Stimulated activated CD4-positive, alpha-beta T cell treated with anti-CD3 and anti-CD28 coated beads, Interleukin-12 subunit alpha, Interleukin-12 subunit beta, amount 100 ng/mL, for 48 hours (primary cell): ENCODE measurements around the gene SPACA6.
"Not testable (repeated sequence)": the region's sequence is repeated elsewhere in the genome, so short reads cannot be mapped to it uniquely, and the experiment has no call there.

Source experiments
- DNase-seq, 3 donors: peaks; one replicate each; pipeline ENCODE4 v3.0.0-alpha.2; 2020; ENCODE audit warnings: low read depth in 2 of 3, low spot score in 1 of 3

Gene SPACA6

DNA sequence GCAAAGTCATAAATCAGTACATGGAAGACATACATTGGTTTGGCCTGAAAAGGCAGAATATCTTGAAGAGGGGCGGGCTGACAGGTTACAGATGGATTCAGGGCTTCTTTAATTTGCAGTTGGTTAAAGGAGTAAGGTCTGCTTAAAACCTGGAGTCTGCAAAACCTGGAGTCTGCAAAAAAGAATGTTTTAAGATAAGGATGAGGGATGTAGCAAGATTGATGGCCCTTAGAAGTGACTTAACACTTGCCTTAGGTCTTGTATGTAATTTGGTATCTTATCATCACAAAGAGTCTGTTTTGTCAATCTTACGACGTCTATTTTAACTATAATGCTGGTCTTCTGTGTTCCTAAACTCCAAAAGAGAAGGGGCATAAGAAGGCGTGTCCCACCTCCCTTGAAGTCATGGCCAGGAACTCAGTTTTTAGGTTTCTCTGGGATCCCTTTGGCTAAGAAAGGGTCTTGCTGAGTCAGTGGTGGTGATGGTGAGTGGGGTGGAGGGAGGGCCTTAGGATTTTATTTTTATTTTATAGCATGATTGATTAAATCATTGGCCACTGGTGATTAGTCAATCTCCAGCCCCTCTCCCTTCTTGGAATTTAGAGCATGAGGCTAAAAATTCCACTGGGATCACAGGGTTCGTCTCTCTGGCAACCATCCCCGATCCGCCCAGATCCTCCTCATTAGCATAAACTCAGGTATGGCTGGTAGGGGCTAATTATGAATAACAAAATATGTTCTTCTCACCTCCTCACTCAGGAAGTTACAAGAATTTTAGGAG, 40.8 kb downstream of the SPACA6 start:
- DNase-seq, result no peak

DNA sequence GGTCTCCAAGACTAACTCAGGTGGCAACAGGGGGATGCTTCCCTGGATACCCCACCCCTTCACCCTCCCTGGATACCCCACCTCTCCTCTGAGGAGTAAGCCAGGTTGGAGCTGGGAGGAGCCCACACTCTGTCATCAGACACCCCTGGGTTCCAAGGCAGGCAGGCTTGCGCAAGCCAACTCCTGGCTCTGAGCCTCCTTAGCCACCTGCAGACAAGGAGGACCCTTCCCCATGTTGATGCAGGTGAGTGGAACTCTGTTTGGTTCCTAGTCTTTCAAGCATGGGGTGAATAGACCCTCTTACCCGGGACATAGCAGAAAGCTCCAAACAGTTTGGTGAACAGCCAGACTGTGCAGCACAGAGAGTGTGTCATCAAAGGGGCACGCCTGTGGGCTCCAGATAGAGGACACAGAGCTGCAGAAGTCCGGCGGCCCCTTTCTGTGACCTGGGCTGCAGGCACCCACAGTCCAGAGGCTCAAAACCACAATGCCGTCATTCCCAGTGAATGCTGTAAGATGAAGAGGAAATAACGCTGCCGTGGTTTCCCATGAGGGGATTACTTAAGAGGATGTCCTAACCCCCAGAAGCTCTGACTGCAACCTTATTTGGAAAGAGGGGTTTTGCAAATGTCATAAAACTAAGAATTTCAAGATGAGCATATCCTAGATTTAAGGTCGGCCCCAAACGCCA, 42.8 kb downstream of the SPACA6 start:
- DNase-seq, result no peak

DNA sequence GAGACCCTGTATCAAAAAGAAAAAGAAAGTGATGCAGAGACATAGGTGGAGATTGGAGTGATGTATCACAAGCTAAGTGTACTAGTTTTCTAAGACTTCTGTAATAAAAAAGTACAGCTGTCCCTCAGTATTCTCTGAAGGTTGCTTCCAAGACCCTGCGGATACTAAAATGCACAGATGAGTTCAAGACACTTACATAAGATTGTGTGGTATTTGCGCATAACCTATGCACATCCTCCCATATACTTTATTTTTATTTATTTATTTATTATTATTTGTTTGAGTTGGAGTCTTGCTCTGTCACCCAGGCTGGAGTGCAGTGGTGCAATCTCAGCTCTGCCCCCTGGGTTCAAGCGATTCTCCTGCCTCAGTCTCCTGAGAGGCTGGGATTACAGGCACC, 44.3 kb downstream of the SPACA6 start:
- DNase-seq, result no peak

DNA sequence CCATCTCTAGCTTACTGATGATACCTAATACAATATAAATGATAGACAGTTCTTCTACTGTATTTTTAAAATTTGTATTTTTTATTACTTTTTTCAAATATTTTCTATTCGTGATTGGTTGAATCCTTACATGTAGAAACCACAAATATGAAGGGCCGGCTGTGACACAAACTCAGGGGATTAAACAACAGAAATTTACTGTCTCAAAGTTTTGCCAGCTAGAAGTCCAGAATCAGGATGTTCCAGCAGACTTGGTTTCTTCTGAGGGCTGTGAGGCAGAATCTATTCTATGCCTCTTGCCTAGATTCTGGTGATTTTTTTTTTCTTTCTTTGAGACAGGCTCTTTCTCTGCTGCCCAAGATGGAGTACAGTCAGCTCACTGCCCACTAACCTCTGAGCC, 44.8 kb downstream of the SPACA6 start:
- DNase-seq, result no peak

DNA sequence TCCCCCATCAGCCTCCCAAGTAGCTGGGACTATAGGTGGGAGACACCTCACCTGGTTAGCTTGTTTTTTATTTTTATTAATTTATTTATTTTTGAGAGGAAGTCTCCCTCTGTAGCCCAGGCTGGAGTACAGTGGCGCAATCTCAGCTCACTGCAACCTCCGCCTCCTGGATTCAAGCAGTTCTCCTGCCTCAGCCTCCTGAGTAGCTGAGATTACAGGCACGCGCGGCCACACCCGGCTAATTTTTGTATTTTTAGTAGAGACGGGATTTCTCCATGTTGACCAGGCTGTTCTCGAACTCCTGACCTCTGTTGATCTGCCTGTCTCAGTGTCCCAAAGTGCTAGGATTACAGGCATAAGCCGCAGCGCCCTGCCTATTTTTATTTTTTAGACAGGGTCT, 45.4 kb downstream of the SPACA6 start:
- not testable (repeated sequence) for DNase-seq

DNA sequence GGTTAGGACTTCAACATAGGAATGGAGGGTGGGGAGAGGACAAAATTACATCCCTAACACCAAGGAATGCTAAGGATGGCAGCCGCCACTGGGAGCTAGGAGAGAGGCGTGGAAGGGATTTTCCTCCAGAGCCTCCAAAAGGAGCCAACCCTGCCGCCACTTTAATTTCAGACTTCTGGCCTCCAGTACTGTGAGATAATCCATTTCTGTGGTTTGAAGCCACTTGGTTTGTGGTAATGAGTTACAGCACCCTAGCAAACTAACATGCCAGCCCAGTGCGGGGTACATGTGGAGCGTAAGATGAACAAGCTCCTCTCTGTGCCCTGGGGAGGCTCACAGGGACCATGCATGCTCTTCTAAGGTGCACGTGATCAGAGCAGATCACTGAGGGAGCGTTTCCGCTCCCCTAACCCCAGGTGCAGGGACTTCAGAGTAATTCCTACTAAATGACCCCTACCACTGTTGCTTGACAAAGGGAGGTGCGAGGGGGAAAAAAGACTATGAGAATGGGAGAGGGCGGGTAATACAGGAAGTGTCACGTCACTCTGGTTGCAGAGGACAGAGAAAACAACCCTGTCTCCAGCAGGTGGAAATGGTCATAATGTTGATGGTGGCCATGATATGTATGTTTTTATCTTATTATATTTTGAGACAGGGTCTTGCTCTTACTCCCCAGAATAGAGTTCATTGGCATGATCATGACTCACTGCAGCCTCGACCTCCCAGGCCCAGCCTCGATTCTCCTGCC, 46.5 kb downstream of the SPACA6 start:
- no peak for DNase-seq

DNA sequence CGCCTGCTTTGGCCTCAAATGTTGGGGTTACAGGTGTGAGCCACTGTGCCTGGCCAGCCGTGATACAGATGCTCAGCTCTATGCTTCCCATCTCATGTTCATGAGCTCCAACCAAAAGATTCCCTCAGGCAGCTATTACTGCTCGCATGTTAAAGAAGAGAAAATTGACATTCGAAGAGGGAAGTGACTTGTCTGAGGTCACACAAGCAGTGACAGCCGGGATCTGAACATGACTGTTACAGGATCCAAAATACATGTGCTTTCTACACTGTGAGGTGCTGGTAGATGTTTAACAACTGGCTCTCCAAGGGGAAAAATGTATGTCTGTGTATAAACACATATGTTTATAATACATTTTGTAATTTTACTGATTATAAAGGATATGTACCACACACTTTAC, 47.2 kb downstream of the SPACA6 start:
- no peak for DNase-seq

DNA sequence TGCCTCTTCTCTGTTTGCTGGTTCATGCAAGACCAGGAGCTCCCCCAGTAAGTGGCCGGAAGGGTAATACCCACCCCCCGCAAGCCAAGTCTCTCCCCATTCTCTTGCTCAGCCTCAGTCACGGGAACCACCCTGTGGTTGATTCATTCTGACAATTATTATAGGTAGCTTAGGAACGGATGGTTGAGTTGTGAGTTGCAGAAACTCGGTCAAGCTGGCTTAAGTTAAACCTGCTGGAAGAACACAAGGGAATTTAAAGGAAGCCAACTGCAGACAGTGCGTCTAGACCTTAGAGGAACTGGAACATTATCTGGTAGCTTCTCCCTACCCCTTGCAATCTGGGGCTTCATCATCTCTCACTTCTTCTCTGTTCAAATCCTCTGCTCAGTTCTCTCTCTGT, 49.7 kb downstream of the SPACA6 start:
- DNase-seq, result no peak

DNA sequence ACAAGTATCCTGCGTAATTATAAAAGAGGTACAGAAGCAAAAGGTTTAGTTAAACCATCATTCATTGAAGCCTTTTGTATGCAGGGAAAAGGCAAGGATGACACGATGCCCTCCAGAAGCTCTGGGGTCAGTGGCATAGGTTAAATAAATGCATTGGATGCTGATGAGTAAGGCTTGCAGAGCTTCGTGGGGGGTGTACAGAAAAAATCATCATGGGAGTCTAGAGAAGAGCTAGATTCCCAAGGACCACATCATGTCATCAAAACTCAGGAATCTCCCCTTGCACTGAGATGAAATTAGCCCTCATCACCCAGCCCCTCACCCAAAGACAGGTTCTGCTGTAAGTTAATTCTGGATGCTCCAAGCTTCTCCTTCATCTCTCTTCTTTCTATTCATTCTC, 50.3 kb downstream of the SPACA6 start:
- DNase-seq, result no peak

DNA sequence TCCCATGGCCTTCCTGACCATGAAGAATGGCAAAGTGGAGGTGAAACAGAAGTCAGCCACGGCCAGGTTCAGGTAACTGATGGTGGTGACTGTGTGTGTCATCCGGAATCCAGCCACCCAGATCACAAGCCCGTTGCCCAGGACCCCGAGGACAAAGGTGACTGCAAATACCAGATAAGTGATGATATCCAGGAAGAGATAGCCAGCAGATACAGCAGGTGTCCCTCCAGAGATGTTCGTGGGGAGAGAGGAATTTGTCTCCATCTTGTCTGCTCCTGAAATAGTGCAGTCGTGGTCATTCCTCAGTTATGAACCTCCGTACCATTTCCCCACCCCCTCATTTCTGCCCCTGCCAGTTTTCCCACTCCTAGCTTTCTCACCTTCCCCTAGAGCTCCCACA, 53.6 kb downstream of the SPACA6 start:
- DNase-seq, result no peak

DNA sequence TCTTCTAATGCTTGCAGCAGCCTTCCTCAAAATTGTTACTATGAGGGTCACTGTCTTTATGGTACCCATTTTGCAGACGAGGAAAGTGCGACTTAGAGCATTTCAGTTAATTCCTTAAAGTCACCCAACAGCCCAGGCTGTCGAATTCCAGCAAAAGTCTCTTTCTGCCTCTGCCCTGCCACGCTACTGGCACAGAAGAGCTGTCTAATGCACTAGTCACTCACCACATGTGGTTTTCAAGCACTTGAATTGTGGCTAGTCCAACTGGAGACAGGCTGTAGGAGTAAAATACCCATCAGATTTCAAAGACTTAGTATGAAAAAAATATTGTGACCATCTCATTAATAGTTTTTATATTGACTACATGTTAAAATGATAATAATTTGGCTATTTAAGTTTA, 56.8 kb downstream of the SPACA6 start:
- no peak for DNase-seq

DNA sequence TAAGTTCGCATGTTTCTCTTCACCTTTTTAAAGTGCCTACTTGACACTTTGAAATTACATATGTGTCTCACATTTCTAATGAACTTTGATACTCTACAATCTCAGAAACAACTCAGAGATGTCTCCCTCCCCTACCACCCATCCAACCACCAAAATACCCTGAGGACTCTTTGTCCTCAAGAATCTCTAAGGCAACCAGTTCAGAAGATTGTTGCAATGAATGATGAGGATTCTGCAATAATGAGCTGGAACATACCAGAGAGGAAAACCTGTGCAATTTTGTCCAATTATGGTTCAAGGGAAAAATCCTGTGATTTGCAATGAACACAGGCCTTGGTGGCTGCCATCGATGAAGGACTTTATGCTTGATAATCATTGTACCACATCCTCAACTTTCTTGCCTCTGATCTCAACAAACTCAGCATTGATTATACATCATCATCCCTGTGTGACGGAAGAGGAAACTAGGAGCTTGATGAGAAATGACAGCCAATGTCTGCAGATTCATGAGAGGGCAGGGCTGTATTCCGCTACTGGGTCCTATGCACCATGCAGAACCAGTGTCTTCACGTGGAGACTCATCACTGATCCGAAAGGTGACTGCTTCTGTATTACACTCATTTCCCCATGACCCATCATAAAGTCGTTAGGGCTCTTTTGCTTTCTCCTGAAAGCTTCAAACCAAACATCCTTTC, 57.4 kb downstream of the SPACA6 start:
- DNase-seq, result no peak

DNA sequence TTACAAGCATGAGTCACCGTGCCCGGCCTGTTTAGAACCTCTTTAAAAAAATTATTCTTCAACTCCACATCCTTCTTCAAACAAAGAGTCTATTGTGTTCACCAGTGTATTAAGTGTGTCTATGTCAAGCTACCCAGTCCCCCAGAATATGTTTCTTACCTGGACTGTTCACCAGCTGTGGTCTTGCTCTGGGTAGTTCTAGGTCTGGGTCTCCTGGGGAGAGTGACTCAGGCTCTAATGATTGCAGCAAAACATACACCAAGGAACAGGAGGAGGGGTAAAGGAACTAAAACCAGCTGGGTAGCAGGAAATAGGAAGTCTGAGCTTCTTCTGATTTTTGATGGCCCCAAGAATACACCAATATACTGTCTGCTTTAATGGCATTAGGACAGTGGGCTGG, 58.5 kb downstream of the SPACA6 start, which contains the start of gene FPR1:
Gene FPR1, minus strand, starts transcription at position 224 of the 400 bp plus-strand sequence. CDS start 4,884 bp downstream, outside the sequence.
- no peak for DNase-seq

DNA sequence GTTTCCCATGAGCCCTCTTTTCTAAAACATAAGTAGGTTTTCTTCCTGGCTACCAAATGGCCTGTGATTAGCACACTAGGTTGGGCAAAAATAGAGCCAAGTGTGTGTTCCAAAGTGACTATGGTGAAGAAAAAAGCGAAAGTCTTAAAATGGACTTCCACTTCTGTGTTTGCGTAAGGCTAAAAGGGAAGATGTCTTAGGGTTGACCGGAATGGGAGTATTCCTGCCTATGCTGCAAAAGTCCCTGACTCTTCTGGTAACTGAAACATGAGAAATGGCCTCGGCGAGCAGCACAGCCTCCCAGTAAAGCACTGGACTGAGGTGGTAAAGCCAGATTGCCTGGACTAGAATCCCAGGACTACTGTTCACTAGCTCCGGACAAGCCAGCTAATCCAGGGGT, 61.0 kb downstream of the SPACA6 start:
- DNase-seq, result no peak

DNA sequence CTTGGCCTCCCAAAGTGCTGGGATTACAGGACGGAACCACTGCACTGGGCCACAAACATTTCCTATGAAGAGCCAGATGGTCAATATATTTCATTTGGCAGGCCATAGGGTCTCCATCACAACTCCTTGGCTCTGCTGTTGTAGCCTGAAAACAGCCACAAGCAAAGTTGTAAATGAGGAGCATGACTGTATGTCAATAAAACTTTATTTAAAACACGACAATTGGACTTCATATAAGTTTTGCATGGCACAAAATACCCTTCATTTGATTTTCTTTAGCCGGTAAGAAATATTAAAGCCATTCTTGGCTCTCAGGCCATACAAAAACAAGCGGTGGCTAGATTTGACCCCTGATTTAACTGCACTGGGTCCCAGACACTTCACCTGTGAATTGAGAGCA, 61.6 kb downstream of the SPACA6 start:
- DNase-seq, result no peak
